NB4 (cell line): ENCODE data around the gene GP1BA.

Experiments
- POLR2A ChIP-seq: IDR thresholded peaks from 2 replicates; pipeline ENCODE4 v1.6.1; 2011; ENCODE audit warnings: mild to moderate bottlenecking; ENCODE audit not compliant: insufficient read length; ENCODE audit errors: extremely low read depth
- TF ChIP-seq, protein P1 (sequence below): IDR thresholded peaks from one replicate; pipeline ENCODE4 v1.5.1; 2012; ENCODE audit warnings: low read depth, low read length
- TF ChIP-seq, protein P2 (sequence below): IDR thresholded peaks from 2 replicates; pipeline ENCODE4 v1.6.1; 2011; ENCODE audit warnings: low read depth, low read length

DNA sequence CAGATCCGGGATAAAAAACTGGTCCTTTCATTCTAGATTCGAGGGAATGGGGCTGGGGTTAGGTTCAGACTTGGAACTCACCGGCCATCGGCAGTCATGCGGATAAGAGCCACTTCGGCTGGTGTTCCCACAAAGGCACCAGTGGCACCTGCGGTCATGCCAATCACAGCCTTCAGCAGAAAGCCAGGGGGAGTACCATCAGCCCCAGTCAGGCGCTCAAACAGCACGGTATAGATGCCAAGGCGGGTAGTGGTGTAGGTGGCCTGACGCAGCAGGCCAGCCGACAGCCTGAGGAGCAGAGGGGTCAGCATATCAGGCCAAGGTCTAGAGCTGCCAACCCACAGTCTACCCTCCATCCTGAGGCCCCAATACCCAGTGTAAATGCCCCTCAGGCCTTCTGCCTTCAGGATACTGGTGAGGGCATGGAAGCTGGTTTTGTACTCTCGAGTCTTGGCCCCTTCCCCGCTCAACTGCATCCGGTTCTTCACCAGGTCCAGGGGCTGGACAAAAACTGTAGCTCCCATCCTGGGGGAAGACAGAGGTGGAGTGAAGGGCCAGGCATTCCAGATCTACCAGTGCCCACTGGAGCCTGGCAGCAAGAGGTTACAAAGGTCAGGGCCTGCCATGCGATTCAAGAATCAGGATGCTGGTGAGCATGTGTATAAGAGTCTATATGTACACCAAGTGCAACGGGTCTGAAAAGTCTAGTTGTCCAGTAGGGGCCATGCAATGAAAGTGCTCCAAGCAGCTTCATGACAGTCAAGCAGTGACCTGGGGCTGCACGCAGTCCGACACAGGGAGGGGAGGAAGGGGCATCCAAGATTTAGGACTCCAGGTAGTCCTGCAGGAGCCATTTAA is 6.8 kb downstream of the GP1BA start:
- no peak for TF ChIP-seq POLR2A
- TF ChIP-seq, protein P1, sequence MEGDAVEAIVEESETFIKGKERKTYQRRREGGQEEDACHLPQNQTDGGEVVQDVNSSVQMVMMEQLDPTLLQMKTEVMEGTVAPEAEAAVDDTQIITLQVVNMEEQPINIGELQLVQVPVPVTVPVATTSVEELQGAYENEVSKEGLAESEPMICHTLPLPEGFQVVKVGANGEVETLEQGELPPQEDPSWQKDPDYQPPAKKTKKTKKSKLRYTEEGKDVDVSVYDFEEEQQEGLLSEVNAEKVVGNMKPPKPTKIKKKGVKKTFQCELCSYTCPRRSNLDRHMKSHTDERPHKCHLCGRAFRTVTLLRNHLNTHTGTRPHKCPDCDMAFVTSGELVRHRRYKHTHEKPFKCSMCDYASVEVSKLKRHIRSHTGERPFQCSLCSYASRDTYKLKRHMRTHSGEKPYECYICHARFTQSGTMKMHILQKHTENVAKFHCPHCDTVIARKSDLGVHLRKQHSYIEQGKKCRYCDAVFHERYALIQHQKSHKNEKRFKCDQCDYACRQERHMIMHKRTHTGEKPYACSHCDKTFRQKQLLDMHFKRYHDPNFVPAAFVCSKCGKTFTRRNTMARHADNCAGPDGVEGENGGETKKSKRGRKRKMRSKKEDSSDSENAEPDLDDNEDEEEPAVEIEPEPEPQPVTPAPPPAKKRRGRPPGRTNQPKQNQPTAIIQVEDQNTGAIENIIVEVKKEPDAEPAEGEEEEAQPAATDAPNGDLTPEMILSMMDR = no peak
- TF ChIP-seq, protein P2, sequence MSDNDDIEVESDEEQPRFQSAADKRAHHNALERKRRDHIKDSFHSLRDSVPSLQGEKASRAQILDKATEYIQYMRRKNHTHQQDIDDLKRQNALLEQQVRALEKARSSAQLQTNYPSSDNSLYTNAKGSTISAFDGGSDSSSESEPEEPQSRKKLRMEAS = no peak
